Psoas muscle (tissue), 8 donors: ENCODE data around the gene OTOA. TPM values are rescaled to one million over a fixed set of nuclear protein-coding genes. Genes with fewer than 3 reads are reported as not detected.

Source experiments
- ATAC-seq, 4 donors: fragments of 200-7000 bp; cut with Tn5 transposase; one replicate each; pipeline ENCODE4 v1.9.1; 2020; ENCODE audit warnings: moderate library complexity in 3 of 4, mild to moderate bottlenecking in 2 of 4
- DNase-seq, 2 donors: peaks; one replicate each; pipeline ENCODE4 v3.0.0-alpha.2; 2020
- H3K27ac ChIP-seq: fragments of 200-600 bp; one replicate; pipeline ENCODE4 v1.8.0; 2022
- H3K27me3 ChIP-seq, 3 donors: fragments of 200-600 bp in 1 of 3; one replicate each; pipeline versions ENCODE4 v1.6.1 to v1.8.0; 2013 to 2022; ENCODE audit warnings: low read length in 2 of 3, mild to moderate bottlenecking in 2 of 3, moderate library complexity in 1 of 3; ENCODE audit not compliant: insufficient read depth in 3 of 3
- H3K36me3 ChIP-seq, 2 donors: fragments of 200-600 bp in 1 of 2; one replicate each; pipeline versions ENCODE4 v1.6.1 to v1.8.0; 2013 to 2022; ENCODE audit warnings: low read depth in 1 of 2, mild to moderate bottlenecking in 1 of 2, moderate library complexity in 1 of 2; ENCODE audit not compliant: insufficient read depth in 1 of 2
- H3K4me1 ChIP-seq: fragments of 200-600 bp; one replicate; pipeline ENCODE4 v1.8.0; 2022
- H3K4me3 ChIP-seq: fragments of 200-600 bp; one replicate; pipeline ENCODE4 v1.8.0; 2022; ENCODE audit warnings: mild to moderate bottlenecking
- H3K9me3 ChIP-seq: fragments of 200-600 bp; one replicate; pipeline ENCODE4 v1.8.0; 2022
- WGBS, 3 donors: extraction: QIAGEN DNeasy Blood & Tissue Kit; methylation state at CpG; one replicate each; pipeline versions ENCODE4 v1.1.6 to v1.1.7; 2013; 5-methylcytosine and 5-hydroxymethylcytosine counted together
- intact Hi-C, 2 donors: fragments of 100-400 bp; cut with DNase I; formaldehyde crosslinking; loops; one replicate each; pipeline versions ENCODE4 v1.11.0 to v1.14.2; 2022
- polyA plus RNA-seq, 3 donors: library from polyadenylated mRNA; stranded (reverse); fragments of 200-250 nt; gene quantifications; one replicate each; pipeline ENCODE4 v1.2.3, GENCODE V29; 2013
- total RNA-seq, 4 donors: library from RNA; stranded (reverse); fragmentation: NEBNext Ultra II Directional in 2 of 4; extraction: Animal tissue kit (Norgen Biotek cat#: 25700) in 2 of 4; gene quantifications; one replicate each; pipeline versions ENCODE4 v1.2.1 to v1.2.4, GENCODE V29; 2021 to 2023
- TF ChIP-seq, protein P1 (sequence below): fragments of 200-600 bp; IDR thresholded peaks from one replicate; pipeline ENCODE4 v1.8.0; 2022; ENCODE audit warnings: antibody characterized with exemption
- donor health status: healthy with polysubstance abuse.
- donor health status: DM: no; HTN: no; CAD: no; lungs with moderate emphysema.
- donor health status: Bipolar disorder and iron deficiency.
- donor health status: healthy.
- donor health status: DM: yes; HTN: yes; CAD: no.
- donor health status: DM: no; HTN: no; CAD: no.
- donor health status: DM: no; HTN: no; CAD: no.
- donor health status: DM: yes; HTN: yes; CAD: no.

Gene OTOA
- total and polyA plus RNA-seq, 7 donors: 0.04 to 0.21 (median 0.06) TPM; not detected in 2

DNA sequence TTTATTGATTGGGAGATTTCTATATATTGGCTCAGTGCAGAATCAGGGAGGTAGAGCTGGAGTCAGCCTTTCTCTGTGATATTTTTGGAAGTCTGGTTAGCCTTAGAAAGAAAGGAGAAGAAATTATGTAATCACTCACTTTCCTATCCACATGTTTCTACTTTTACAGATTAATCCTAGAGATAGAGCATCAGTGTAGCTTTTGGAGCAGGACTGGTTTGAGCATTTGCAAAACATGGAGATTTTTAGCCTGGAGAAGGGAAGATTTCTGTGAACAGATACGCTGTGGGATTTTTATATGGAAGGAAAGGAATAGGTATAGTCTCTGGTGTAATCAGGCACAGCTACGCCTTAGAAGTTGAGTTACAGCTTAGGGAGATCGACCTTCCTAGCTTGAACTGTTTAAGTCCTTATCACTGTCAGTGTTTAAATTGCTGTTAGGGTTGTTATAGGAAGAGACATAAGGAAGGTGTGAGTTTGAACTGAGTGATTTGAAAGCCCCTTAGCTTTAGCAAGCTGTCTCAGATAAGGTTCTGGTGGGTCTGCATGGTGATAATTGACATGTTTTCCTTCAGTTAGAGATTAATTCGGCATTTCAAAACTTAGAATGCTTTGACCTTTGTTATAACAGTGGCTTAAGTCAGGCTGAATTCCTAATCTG lies 43.9 kb upstream of the OTOA start:
- no peak overlapping the region for H3K4me3 ChIP-seq
- H3K9me3 ChIP-seq: no peaks in the 10 kb centered on the region
- peaks cover 2 to 28% of the 10 kb centered on the region in 2 donors for H3K36me3 ChIP-seq
- ATAC-seq (no peak), DNase-seq (no peak)
- H3K27ac ChIP-seq: no peak overlapping the region
- peaks cover 8% of the 10 kb centered on the region for H3K4me1 ChIP-seq
- WGBS, 3 donors: 92 to 94% (median 94%) methylated on average over 4 of the region's 4 CpGs
- no peaks in the 10 kb centered on the region for H3K27me3 ChIP-seq
- TF ChIP-seq, protein P1, sequence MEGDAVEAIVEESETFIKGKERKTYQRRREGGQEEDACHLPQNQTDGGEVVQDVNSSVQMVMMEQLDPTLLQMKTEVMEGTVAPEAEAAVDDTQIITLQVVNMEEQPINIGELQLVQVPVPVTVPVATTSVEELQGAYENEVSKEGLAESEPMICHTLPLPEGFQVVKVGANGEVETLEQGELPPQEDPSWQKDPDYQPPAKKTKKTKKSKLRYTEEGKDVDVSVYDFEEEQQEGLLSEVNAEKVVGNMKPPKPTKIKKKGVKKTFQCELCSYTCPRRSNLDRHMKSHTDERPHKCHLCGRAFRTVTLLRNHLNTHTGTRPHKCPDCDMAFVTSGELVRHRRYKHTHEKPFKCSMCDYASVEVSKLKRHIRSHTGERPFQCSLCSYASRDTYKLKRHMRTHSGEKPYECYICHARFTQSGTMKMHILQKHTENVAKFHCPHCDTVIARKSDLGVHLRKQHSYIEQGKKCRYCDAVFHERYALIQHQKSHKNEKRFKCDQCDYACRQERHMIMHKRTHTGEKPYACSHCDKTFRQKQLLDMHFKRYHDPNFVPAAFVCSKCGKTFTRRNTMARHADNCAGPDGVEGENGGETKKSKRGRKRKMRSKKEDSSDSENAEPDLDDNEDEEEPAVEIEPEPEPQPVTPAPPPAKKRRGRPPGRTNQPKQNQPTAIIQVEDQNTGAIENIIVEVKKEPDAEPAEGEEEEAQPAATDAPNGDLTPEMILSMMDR: no peak
- intact Hi-C loops: no loop called here

- TF ChIP-seq, protein P1: no peak
- intact Hi-C loops: no loop called here
- no peak overlapping the region for H3K27ac ChIP-seq
- H3K4me1 ChIP-seq: peaks cover 8% of the 10 kb centered on the region
- H3K4me3 ChIP-seq: no peak overlapping the region
- H3K36me3 ChIP-seq: peaks cover 2 to 35% of the 10 kb centered on the region in 2 donors
- H3K9me3 ChIP-seq: no peaks in the 10 kb centered on the region
- ATAC-seq: no peak
- DNase-seq: no peak
- H3K27me3 ChIP-seq: no peaks in the 10 kb centered on the region
Measured at GRCh38 chr16:21620592-21620991, 43.2 kb upstream of the OTOA start.

GRCh38 chr16:21622545-21622944 lies 41.2 kb upstream of the OTOA start:
- intact Hi-C loops: no loop called here
- H3K36me3 ChIP-seq: peaks cover 2 to 51% of the 10 kb centered on the region in 2 donors
- TF ChIP-seq, protein P1: no peak
- peaks cover 17% of the 10 kb centered on the region for H3K4me1 ChIP-seq
- H3K9me3 ChIP-seq: no peaks in the 10 kb centered on the region
- H3K27me3 ChIP-seq: no peaks in the 10 kb centered on the region
- DNase-seq (no peak), ATAC-seq (no peak)
- WGBS, 3 donors: 97 to 100% (median 98%) methylated on average over 1 of the region's 1 CpG
- H3K27ac ChIP-seq: no peak overlapping the region
- H3K4me3 ChIP-seq: no peak overlapping the region

DNA sequence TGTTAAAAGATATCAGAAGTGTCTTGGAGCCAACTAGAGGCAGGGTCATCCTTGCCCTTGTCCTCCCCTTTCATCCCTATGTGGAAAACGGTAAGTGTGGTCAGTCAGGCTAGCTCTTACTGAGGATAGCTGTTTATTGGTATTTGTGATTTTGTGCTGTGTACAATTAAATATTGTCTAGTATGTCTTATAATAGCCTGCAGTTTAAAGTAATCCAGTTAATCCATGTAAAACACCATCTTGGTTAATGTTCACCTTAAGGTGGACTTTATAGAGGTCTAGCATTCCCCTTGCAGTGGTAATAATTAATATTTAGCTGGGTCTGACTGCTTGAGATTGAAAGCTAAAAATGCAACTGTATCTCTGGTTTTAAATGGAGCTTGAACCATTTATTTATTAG lies 38.7 kb upstream of the OTOA start:
- WGBS, 3 donors: 79 to 90% (median 83%) methylated on average over 1 of the region's 1 CpG
- peaks cover 9% of the 10 kb centered on the region for H3K4me1 ChIP-seq
- TF ChIP-seq, protein P1: no peak
- H3K27ac ChIP-seq: no peak overlapping the region
- intact Hi-C loops: no loop called here
- no peak overlapping the region for H3K4me3 ChIP-seq
- H3K27me3 ChIP-seq: no peaks in the 10 kb centered on the region
- ATAC-seq (no peak), DNase-seq (no peak)
- H3K36me3 ChIP-seq: peaks cover 2 to 54% of the 10 kb centered on the region in 2 donors
- H3K9me3 ChIP-seq: no peaks in the 10 kb centered on the region
